VCaP (cell line): ENCODE measurements around the gene BIRC7.

ENCODE experiments used
- H3K27ac ChIP-seq: fragments of 450-650 bp; 2 replicates; pipeline ENCODE4 v1.5.1; 2017
- TF ChIP-seq, protein P1 (sequence below): fragments of 450-650 bp; conservative IDR thresholded peaks from 2 replicates; pipeline ENCODE4 v1.5.1; 2017; ENCODE audit warnings: mild to moderate bottlenecking, moderate library complexity

Gene BIRC7

GRCh38 chr20:63222541-63222940, 13.2 kb upstream of the BIRC7 start:
- H3K27ac ChIP-seq: no peak overlapping the region
- TF ChIP-seq, protein P1, sequence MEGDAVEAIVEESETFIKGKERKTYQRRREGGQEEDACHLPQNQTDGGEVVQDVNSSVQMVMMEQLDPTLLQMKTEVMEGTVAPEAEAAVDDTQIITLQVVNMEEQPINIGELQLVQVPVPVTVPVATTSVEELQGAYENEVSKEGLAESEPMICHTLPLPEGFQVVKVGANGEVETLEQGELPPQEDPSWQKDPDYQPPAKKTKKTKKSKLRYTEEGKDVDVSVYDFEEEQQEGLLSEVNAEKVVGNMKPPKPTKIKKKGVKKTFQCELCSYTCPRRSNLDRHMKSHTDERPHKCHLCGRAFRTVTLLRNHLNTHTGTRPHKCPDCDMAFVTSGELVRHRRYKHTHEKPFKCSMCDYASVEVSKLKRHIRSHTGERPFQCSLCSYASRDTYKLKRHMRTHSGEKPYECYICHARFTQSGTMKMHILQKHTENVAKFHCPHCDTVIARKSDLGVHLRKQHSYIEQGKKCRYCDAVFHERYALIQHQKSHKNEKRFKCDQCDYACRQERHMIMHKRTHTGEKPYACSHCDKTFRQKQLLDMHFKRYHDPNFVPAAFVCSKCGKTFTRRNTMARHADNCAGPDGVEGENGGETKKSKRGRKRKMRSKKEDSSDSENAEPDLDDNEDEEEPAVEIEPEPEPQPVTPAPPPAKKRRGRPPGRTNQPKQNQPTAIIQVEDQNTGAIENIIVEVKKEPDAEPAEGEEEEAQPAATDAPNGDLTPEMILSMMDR: no peak

- H3K27ac ChIP-seq: no peak overlapping the region
- TF ChIP-seq, protein P1: peak; percentile 92
These were observed 12.4 kb upstream of the BIRC7 start for GRCh38 chr20:63223121-63223825.

GRCh38 chr20:63223826-63224207, 11.9 kb upstream of the BIRC7 start:
- TF ChIP-seq, protein P1: no peak
- peak overlapping the region; percentile 71; the same call in 1 of the 2 replicates for H3K27ac ChIP-seq

- H3K27ac ChIP-seq: peak overlapping the region; percentile 71
- TF ChIP-seq, protein P1: peak; percentile 71
These were observed 11.2 kb upstream of the BIRC7 start for GRCh38 chr20:63224412-63225081.

GRCh38 chr20:63225082-63225454, 10.6 kb upstream of the BIRC7 start:
- H3K27ac ChIP-seq: peak overlapping the region; percentile 71
- TF ChIP-seq, protein P1: no peak

GRCh38 chr20:63226042-63226943, 9.4 kb upstream of the BIRC7 start:
- H3K27ac ChIP-seq: peak overlapping the region; percentile 71; the same call in 1 of the 2 replicates
- TF ChIP-seq, protein P1: no peak

GRCh38 chr20:63227260-63227659, 8.4 kb upstream of the BIRC7 start:
- TF ChIP-seq, protein P1: no peak
- no peak overlapping the region for H3K27ac ChIP-seq
